ENCODE data around the gene EARS2. TPM values are rescaled to one million over a fixed set of nuclear protein-coding genes. Genes with fewer than 3 reads are reported as not detected.

Gene EARS2
- total RNA-seq, 4 donors from 2014 or later = 10.9 to 32.0 (median 14.0) TPM

GRCh38 chr16:23502466-23502865 is 54.7 kb downstream of the EARS2 start:
- TF ChIP-seq CTCF (IDR thresholded peaks at IDR 0.05; ENCODE audit: low read depth) = no peak

DNA sequence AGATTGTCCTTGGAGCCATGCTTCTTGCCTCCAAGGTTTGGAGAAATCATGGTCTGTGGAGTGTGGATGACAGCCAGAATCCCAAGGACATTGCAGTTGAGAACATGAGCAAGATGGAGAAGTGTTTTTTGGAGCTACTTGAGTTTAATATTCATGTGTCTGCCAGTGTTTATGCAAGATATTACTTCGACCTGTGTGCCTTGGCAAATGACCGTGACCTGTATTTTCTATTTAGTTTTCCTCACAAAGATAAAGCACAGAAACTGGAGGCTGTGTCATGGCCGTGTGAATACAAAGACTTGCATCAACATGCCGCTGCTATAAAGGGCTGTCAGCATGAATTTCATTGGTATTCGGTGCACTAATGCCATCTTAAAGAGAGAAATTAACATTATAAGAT is 55.9 kb downstream of the EARS2 start:
- TF ChIP-seq CTCF (IDR thresholded peaks at IDR 0.05; ENCODE audit: low read depth) = no peak

DNA sequence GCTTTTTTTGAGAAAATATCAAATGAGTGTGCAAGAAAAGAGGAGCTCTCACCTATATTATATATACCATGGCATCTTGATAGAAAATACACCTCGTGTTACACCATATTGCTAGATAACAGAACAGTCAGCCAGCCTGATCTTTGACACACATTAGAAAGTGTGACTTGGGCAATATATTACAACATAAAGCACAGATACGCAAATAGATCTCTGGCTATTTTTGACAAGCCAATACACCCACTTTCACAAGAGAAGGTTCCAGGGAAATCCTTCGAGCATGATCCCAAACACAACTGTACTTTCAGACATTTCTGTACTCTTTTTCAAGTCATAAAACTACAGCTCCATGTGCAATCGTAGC is 56.3 kb downstream of the EARS2 start:
- TF ChIP-seq CTCF (IDR thresholded peaks at IDR 0.05; ENCODE audit: low read depth) = no peak

- no peak for TF ChIP-seq CTCF (IDR thresholded peaks at IDR 0.05; ENCODE audit: low read depth)
These were observed 56.8 kb downstream of the EARS2 start for GRCh38 chr16:23500212-23500861.

- no peak for TF ChIP-seq CTCF (IDR thresholded peaks at IDR 0.05; ENCODE audit: low read depth)
These were observed 57.3 kb downstream of the EARS2 start for GRCh38 chr16:23499801-23500200.

- no peak for TF ChIP-seq CTCF (IDR thresholded peaks at IDR 0.05; ENCODE audit: low read depth)
These were observed 58.3 kb downstream of the EARS2 start for GRCh38 chr16:23498863-23499262.

DNA sequence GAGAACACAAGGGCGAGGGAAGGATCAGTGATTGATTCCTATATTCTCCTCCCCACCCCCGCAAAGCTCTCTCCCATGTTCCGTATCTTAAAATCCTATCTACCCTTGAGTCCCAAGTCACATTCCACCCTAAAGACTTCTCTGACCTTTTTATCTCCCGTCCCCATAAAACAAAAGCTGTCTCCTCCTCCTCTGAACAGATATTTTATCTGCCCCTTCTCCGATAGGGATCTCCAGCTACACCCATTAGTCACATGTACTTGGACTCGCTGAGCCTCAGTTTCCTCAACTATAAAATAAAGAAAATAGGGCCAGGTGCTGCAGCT is 59.6 kb downstream of the EARS2 start:
- no peak for TF ChIP-seq CTCF (IDR thresholded peaks at IDR 0.05; ENCODE audit: low read depth)
